ENCODE data around the gene DMXL1.

The DMXL1 gene

DNA sequence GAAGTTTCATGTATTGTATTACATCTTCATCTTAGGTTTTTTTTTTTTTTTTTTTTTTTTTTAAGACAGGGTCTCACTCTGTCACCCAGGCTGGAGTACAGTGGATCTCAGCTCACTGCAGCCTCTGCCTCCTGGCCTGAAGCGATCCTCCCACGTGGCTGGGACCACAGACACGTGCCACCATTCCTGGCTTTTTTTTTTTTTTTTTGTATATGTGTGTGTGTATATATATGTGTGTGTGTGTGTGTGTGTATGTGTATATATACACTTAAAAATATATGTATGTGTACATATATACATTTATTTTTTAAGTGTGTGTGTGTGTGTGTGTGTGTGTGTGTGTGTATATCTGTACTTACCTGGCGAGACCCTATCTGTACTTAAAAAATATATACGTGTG, 6.6 kb downstream of the DMXL1 start:
- H3K4me3 ChIP-seq (ENCODE audit: low read depth, low read length) = no peak overlapping the region
- POLR2A ChIA-PET = no interaction called here
- H3K9me3 ChIP-seq (ENCODE audit: control insufficient read depth, insufficient read depth, low read depth, low read length) = no peaks in the 10 kb centered on the region
- CTCF ChIA-PET = no interaction called here
- no peak overlapping the region for H3K27ac ChIP-seq (ENCODE audit: extremely low read depth, low read depth, low read length)
- no peaks in the 10 kb centered on the region for H3K36me3 ChIP-seq (ENCODE audit: control insufficient read depth in 2 of 2, insufficient read depth in 1 of 2, low read length in 2 of 2)
- TF ChIP-seq ZNF350 (tag by site-specific recombination; IDR thresholded peaks at IDR 0.05) = no peak
- TF ChIP-seq ZNF513 (tag by site-specific recombination; IDR thresholded peaks at IDR 0.05) = no peak
- no peak for TF ChIP-seq ZNF704 (tag by site-specific recombination; IDR thresholded peaks at IDR 0.05)
- TF ChIP-seq ZNF398 (tag by site-specific recombination; IDR thresholded peaks at IDR 0.05) = no peak
- TF ChIP-seq ZNF362 (tag by site-specific recombination; IDR thresholded peaks at IDR 0.05) = peak; percentile 69
- TF ChIP-seq GLIS2 (tag by site-specific recombination; IDR thresholded peaks at IDR 0.05) = no peak
- no peak for TF ChIP-seq GLI4 (tag by site-specific recombination; IDR thresholded peaks at IDR 0.05)
- TF ChIP-seq EGR2 (tag by site-specific recombination; IDR thresholded peaks at IDR 0.05; ENCODE audit: low read depth) = 0 out of 2 replicates have a peak, but pooled peaks have one; percentile 5
- TF ChIP-seq ZNF138 (tag by site-specific recombination; IDR thresholded peaks at IDR 0.05; ENCODE audit: borderline replicate concordance) = no peak
- TF ChIP-seq ZNF585B (tag by site-specific recombination; IDR thresholded peaks at IDR 0.05) = no peak
- no peak for TF ChIP-seq IKZF3 (tag by site-specific recombination; IDR thresholded peaks at IDR 0.05)
- no peak for TF ChIP-seq SP7 (tag by site-specific recombination; IDR thresholded peaks at IDR 0.05)
- TF ChIP-seq, protein P1, sequence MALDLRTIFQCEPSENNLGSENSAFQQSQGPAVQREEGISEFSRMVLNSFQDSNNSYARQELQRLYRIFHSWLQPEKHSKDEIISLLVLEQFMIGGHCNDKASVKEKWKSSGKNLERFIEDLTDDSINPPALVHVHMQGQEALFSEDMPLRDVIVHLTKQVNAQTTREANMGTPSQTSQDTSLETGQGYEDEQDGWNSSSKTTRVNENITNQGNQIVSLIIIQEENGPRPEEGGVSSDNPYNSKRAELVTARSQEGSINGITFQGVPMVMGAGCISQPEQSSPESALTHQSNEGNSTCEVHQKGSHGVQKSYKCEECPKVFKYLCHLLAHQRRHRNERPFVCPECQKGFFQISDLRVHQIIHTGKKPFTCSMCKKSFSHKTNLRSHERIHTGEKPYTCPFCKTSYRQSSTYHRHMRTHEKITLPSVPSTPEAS (tag by site-specific recombination; IDR thresholded peaks at IDR 0.05) = peak; percentile 61
- TF ChIP-seq ZFP69B (tag by site-specific recombination; IDR thresholded peaks at IDR 0.05) = no peak
- no peak for TF ChIP-seq SCRT1 (tag by site-specific recombination; IDR thresholded peaks at IDR 0.05; ENCODE audit: borderline replicate concordance)
- no peak for TF ChIP-seq ZNF623 (tag by site-specific recombination; IDR thresholded peaks at IDR 0.05)
- no peak for TF ChIP-seq ZIC2 (tag by site-specific recombination; IDR thresholded peaks at IDR 0.05)
- H3K4me1 ChIP-seq (ENCODE audit: control insufficient read depth, insufficient read depth, low read length) = peaks cover 24% of the 10 kb centered on the region

GRCh38 chr5:119078071-119078846, 7.4 kb downstream of the DMXL1 start:
- no peak overlapping the region for H3K4me3 ChIP-seq (ENCODE audit: low read depth, low read length)
- POLR2A ChIA-PET = no interaction called here
- H3K4me1 ChIP-seq (ENCODE audit: control insufficient read depth, insufficient read depth, low read length) = peaks cover 21% of the 10 kb centered on the region
- TF ChIP-seq SCRT2 (tag by site-specific recombination; IDR thresholded peaks at IDR 0.05) (no peak), ZNF121 (tag by site-specific recombination; IDR thresholded peaks at IDR 0.05) (peak; percentile 55; the same call in 1 of the 2 replicates)
- H3K27ac ChIP-seq (ENCODE audit: extremely low read depth, low read depth, low read length) = no peak overlapping the region
- no peaks in the 10 kb centered on the region for H3K36me3 ChIP-seq (ENCODE audit: control insufficient read depth in 2 of 2, insufficient read depth in 1 of 2, low read length in 2 of 2)
- CTCF ChIA-PET = interaction anchor here (1.3 kb wide), 1 partner anchor 334 kb away, joined by 3 read pairs; no protein-coding TSS in a partner anchor
- no peaks in the 10 kb centered on the region for H3K9me3 ChIP-seq (ENCODE audit: control insufficient read depth, insufficient read depth, low read depth, low read length)

Data from HEK293 (cell line).